HFF-Myc (cell line): ENCODE data around the gene PPIA.

ENCODE experiments used
- DNase-seq: peaks from one replicate; pipeline ENCODE4 v3.0.0-alpha.2; 2011; ENCODE audit warnings: low read depth; ENCODE audit errors: extremely low read depth
- H3K4me3 ChIP-seq: replicated peaks from 2 replicates; pipeline ENCODE4 v1.5.1; 2011; ENCODE audit warnings: low read depth, mild to moderate bottlenecking, control low read depth, low read length
- CTCF ChIP-seq: IDR thresholded peaks from 2 replicates; pipeline ENCODE4 v1.5.1; 2012; ENCODE audit warnings: mild to moderate bottlenecking, low read depth, low read length, control low read depth; ENCODE audit errors: missing control alignments

PPIA gene

GRCh38 chr7:44789990-44790389 is 6.5 kb upstream of the PPIA start:
- no peak overlapping the region for H3K4me3 ChIP-seq
- no peak for TF ChIP-seq CTCF
- no peak for DNase-seq

- H3K4me3 ChIP-seq = no peak overlapping the region
- no peak for TF ChIP-seq CTCF
- no peak for DNase-seq
Observed at GRCh38 chr7:44791278-44792219, 4.9 kb upstream of the PPIA start.

DNA sequence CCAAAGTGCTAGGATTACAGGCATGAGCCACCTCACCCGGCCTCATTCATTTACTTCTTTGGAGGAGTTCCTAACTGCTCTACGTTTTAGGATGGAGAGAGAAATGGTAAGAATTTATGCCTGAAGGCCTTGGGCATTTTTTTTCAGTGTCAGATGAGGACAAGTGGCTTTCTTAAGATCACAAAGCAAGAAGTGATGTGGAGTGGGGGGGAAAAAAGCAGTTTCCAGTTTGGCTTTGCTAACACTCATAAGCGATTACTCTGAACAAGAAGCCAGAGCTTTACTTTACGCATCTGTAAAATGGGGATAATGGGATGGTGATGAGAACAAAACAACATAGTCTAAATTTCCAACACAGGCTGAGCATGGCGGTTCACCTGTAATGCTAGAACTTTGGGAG is 2.6 kb upstream of the PPIA start:
- no peak overlapping the region for H3K4me3 ChIP-seq
- no peak for DNase-seq
- TF ChIP-seq CTCF = no peak

DNA sequence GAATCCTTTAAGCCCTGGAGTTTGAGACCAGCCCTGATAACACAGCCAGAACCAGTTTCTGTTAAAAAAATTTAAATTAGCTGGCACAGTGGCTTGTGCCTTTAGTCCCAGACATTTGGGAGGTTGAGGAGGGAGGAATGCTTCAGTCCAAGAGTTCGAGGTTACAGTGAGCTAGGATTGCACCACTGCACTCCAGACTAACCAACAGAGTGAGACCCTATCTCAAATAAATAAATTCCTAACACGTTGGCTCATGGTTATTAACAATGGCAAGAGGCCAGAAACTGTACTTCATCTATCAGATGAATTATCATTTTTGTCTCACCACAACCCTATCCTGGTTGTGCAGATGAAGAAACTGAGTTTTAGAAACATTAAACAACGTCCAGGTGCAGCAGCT is 2.1 kb upstream of the PPIA start:
- no peak for DNase-seq
- TF ChIP-seq CTCF = no peak
- H3K4me3 ChIP-seq = no peak overlapping the region

- peak overlapping the region; percentile 99 for H3K4me3 ChIP-seq
- TF ChIP-seq CTCF = no peak
- no peak for DNase-seq
Observed at GRCh38 chr7:44796034-44796503, 412 bp upstream of the PPIA start.

GRCh38 chr7:44797329-44798258 is 1.1 kb downstream of the PPIA start:
- H3K4me3 ChIP-seq = peak overlapping the region; percentile 99
- peak; percentile 44 for TF ChIP-seq CTCF
- DNase-seq = peak; percentile 29
